Kidney epithelial cell (primary cell): ENCODE measurements around the gene CDHR2. TPM values are rescaled to one million over a fixed set of nuclear protein-coding genes. Genes with fewer than 3 reads are reported as not detected.
"Not testable (repeated sequence)": the region's sequence is repeated elsewhere in the genome, so short reads cannot be mapped to it uniquely, and the experiment has no call there.

Experiments
- DNase-seq: peaks from one replicate; pipeline ENCODE4 v3.0.0-alpha.2; 2010; ENCODE audit warnings: low read depth
- H3K27me3 ChIP-seq: 2 replicates; pipeline ENCODE4 v1.6.0; 2011; ENCODE audit warnings: low read length; ENCODE audit not compliant: control insufficient read depth, insufficient read depth
- H3K36me3 ChIP-seq: 2 replicates; pipeline ENCODE4 v1.5.1; 2011; ENCODE audit warnings: low read length; ENCODE audit not compliant: control insufficient read depth, insufficient read depth
- H3K4me3 ChIP-seq: 2 replicates; pipeline ENCODE4 v1.5.1; 2011; ENCODE audit warnings: low read depth, mild to moderate bottlenecking, control low read depth, low read length
- total RNA-seq: library from RNA; depleted of rRNA; stranded (reverse); fragments of >200 nt; gene quantifications from 2 replicates; pipeline ENCODE4 v1.2.3, GENCODE V29; 2015
- TF ChIP-seq, protein P1 (sequence below): IDR thresholded peaks from 2 replicates; pipeline ENCODE4 v1.5.1; 2011; ENCODE audit warnings: mild to moderate bottlenecking, moderate library complexity, low read length, control low read depth, inconsistent platforms; ENCODE audit not compliant: insufficient read depth, poor library complexity, severe bottlenecking

CDHR2 gene
- total RNA-seq, 1 donor from 2014 or later, result 0.08 TPM

DNA sequence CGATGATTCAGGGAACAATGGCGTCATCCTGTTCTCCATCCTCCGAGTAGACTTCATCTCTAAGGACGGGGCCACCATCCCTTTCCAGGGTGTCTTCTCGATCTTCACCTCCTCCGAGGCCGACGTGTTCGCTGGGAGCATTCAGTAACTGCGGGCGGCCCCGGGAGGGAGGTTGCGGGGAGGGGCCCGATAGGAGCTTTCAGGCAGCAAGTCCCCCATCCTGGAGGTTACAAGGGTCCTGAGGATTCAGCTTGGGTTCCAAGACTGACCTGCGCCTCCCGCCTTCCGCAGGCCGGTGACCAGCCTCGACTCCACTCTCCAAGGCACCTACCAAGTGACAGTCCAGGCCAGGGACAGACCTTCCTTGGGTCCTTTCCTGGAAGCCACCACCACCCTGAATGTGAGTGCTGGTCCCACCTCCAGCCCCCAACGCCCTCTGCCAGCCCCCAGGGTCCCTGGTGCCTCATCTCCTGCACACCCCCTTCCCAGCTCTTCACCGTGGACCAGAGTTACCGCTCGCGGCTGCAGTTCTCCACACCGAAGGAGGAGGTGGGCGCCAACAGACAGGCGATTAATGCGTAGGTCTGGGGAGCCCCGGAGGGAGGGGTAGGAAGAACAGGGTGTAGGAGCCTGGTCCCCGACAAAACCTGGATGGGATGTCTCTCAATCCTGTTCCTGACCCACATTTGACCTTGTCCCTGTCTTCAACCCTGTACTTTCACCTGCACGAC, 40.1 kb downstream of the CDHR2 start:
- Histone ChIP-seq H3K36me3 (no peaks in the 10 kb centered on the region), H3K4me3 (no peak overlapping the region), H3K27me3 (no peaks in the 10 kb centered on the region)
- DNase-seq, result no peak
- TF ChIP-seq, protein P1, sequence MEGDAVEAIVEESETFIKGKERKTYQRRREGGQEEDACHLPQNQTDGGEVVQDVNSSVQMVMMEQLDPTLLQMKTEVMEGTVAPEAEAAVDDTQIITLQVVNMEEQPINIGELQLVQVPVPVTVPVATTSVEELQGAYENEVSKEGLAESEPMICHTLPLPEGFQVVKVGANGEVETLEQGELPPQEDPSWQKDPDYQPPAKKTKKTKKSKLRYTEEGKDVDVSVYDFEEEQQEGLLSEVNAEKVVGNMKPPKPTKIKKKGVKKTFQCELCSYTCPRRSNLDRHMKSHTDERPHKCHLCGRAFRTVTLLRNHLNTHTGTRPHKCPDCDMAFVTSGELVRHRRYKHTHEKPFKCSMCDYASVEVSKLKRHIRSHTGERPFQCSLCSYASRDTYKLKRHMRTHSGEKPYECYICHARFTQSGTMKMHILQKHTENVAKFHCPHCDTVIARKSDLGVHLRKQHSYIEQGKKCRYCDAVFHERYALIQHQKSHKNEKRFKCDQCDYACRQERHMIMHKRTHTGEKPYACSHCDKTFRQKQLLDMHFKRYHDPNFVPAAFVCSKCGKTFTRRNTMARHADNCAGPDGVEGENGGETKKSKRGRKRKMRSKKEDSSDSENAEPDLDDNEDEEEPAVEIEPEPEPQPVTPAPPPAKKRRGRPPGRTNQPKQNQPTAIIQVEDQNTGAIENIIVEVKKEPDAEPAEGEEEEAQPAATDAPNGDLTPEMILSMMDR, result no peak

DNA sequence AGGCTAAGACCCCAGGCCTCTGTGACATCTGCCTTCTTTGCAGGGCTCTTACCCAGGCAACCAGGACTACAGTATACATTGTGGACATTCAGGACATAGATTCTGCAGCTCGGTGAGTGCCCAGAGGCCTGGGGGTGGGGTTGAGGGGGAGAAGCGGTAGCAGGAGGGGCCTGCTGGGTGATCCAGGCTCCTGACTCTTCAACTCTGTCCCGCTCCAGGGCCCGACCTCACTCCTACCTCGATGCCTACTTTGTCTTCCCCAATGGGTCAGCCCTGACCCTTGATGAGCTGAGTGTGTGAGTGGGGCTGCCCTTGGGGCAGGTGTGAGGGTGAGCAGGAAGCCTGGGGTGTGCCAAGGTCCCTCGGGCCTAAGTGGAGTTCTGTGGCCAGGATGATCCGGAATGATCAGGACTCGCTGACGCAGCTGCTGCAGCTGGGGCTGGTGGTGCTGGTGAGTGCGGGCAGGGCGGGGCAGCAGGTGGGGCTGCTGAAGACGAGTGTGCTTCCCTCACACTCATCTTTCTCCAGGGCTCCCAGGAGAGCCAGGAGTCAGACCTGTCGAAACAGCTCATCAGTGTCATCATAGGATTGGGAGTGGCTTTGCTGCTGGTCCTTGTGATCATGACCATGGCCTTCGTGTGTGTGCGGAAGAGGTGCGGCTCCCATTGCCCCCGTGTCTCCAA, 41.0 kb downstream of the CDHR2 start:
- no peaks in the 10 kb centered on the region for H3K27me3 ChIP-seq
- TF ChIP-seq, protein P1, result no peak
- H3K4me3 ChIP-seq, result no peak overlapping the region
- no peaks in the 10 kb centered on the region for H3K36me3 ChIP-seq
- no peak for DNase-seq

DNA sequence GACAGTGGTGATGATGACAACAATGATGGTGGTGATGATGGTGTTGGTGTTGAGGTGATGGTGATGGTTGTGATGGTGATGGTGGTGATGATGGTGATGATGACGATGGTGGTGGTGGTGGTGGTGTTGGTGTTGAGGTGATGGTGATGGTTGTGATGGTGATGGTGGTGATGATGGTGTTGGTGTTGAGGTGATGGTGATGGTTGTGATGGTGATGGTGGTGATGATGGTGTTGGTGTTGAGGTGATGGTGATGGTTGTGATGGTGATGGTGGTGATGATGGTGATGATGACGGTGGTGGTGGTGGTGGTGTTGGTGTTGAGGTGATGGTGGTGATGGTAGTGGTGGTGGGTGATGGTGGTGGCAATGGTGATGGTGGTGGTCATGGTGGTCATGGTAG, 42.5 kb downstream of the CDHR2 start:
- DNase-seq, H3K4me3 ChIP-seq, H3K36me3 ChIP-seq, H3K27me3 ChIP-seq: not testable (repeated sequence)

DNA sequence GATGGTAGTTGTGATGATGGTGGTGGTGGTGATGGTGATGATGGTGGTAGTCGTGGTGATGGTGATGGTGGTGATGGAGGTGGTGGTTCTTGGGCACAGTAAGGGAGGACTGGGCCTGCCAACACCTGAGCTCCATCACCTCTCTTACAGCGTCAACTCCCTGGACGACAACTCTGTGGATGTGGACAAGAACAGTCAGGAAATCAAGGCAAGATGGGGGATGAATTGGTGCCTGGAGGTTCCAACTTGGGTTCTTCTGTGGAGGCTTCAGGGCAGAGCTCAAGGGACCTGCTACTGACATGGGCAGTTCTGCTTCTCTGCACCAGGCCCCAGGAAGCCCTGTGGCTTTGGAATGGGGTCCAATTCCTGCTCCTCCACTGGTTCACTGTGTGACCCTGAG, 43.4 kb downstream of the CDHR2 start:
- H3K27me3 ChIP-seq, result no peaks in the 10 kb centered on the region
- H3K36me3 ChIP-seq, result no peaks in the 10 kb centered on the region
- DNase-seq, result no peak
- H3K4me3 ChIP-seq, result no peak overlapping the region
- TF ChIP-seq, protein P1, result no peak

DNA sequence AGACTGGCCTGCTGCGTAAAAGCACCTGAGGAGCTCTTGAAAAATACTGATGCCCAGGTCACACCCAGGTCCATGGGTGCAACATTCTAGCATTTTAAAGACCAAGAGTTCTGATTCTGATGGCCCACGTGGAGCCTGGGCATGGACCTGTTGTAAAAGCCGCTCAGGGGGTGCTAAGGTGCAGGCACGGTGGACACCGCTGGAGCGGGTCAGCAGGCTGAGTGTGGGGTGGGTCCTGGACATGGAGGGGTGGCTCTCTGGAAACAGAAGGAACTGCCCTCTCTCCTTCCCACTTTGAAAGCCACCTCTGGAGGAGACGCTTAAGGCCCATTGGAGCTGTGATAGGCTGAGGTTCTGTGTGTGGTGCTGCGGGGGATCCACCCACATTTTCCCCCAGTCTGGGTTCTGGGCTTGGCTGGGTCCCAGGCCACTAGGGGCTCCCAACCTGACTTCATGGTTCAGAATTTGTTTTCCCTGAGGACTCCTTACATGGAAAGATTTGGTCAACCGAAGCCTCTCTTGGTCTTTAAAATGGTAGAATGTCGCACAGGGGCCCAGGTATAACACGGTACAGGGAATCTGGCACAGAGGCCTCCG, 44.2 kb downstream of the CDHR2 start:
- Histone ChIP-seq H3K4me3 (no peak overlapping the region), H3K27me3 (no peaks in the 10 kb centered on the region), H3K36me3 (no peaks in the 10 kb centered on the region)
- TF ChIP-seq, protein P1, result no peak
- no peak for DNase-seq

DNA sequence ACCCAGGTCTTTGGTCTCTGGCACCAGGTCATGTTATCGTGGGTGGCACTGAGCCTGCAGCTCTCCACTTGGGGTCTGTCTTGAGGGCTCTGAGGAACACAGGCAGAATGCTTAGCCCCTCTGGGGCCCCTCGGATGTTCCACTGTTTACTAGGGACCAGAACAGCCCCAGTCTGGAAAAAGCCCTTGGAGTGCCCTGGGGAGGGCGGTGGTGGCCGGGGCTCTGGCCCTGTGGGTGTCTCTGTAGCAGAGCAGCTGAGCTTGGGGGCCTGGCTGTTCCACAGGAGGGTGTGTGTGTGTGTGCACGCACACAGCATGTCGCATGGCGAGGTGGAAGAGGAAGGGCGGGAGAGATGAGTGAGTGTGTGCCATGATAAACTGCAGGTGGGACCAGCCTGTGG, 45.4 kb downstream of the CDHR2 start:
- no peaks in the 10 kb centered on the region for H3K36me3 ChIP-seq

More for the DNA sequence above, 45.4 kb downstream of the CDHR2 start:
- Histone ChIP-seq H3K4me3 (no peak overlapping the region), H3K27me3 (no peaks in the 10 kb centered on the region)
- TF ChIP-seq, protein P1, result no peak
- DNase-seq, result no peak
